ENCODE results near the gene CCDC171. TPM values are rescaled to one million over a fixed set of nuclear protein-coding genes. Genes with fewer than 3 reads are reported as not detected.

Gene CCDC171
- total RNA-seq, 1 experiment from 2014 or later: 1.6 TPM

GRCh38 chr9:15813076-15813475 lies 260.2 kb downstream of the CCDC171 start:
- no peak for TF ChIP-seq CTCF (IDR thresholded peaks at IDR 0.05; ENCODE audit: insufficient read depth in 1 of 2, low read depth in 1 of 2, low read length in 1 of 2, severe bottlenecking in 1 of 2, unreplicated experiment in 1 of 2)
- intact Hi-C loops (cut with micrococcal nuclease; ENCODE audit: unreplicated experiment): no loop called here
- H3K4me1 Mint-ChIP-seq (ENCODE audit: low read depth, unreplicated experiment): no peaks in the 10 kb centered on the region
- Histone ChIP-seq H3K4me1 (no peaks in the 10 kb centered on the region), H3K4me3 (ENCODE audit: low read depth, low read length) (no peak overlapping the region), H3K9me3 (no peaks in the 10 kb centered on the region), H3K27me3 (replicated peaks; ENCODE audit: control insufficient read depth, insufficient read depth, low read length) (no peaks in the 10 kb centered on the region), H3K36me3 (ENCODE audit: control insufficient read depth, insufficient read depth, low read length) (no peaks in the 10 kb centered on the region)
- no TSS peak for BruUV-seq (replicated peaks)
- H3K9me3 Mint-ChIP-seq (ENCODE audit: unreplicated experiment): peaks cover 8% of the 10 kb centered on the region
- POLR2A ChIA-PET: no interaction called here
- H3K27me3 Mint-ChIP-seq (ENCODE audit: insufficient read depth, unreplicated experiment): no peaks in the 10 kb centered on the region
- no peak overlapping the region for H3K27ac Mint-ChIP-seq (ENCODE audit: unreplicated experiment)
- CTCF ChIA-PET: interaction anchor here (0.6 kb wide), 1 partner anchor 177 kb away, joined by 4 read pairs; no protein-coding TSS in a partner anchor
- no peak overlapping the region for H3K4me3 Mint-ChIP-seq (ENCODE audit: unreplicated experiment)
- DNase-seq: no peak
- no peaks in the 10 kb centered on the region for H3K36me3 Mint-ChIP-seq (ENCODE audit: insufficient read depth, unreplicated experiment)

DNA sequence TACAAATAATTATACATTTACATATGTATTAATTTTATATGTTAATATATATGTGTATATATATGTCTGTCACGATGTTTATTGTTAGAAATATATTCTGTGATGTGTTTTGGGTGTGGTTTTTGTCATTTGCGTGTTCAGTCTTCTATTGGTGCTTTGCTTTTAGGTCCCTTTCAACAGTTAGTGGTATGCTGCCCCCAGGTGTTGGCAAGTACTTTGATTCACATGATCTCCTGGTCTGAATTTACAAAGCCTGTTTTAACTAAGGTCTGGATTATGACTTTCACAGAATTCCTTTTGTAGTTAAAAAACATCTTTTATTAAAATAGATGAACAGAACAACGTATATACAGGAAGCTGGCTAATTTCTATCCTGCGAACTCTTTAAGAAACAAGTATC lies 271.5 kb downstream of the CCDC171 start:
- Histone ChIP-seq H3K36me3 (ENCODE audit: control insufficient read depth, insufficient read depth, low read length) (no peaks in the 10 kb centered on the region), H3K27me3 (replicated peaks; ENCODE audit: control insufficient read depth, insufficient read depth, low read length) (no peaks in the 10 kb centered on the region), H3K4me1 (no peaks in the 10 kb centered on the region), H3K4me3 (ENCODE audit: low read depth, low read length) (no peak overlapping the region), H3K9me3 (no peaks in the 10 kb centered on the region)
- ChIA-PET POLR2A (no interaction called here), CTCF (no interaction called here)
- no peaks in the 10 kb centered on the region for H3K36me3 Mint-ChIP-seq (ENCODE audit: insufficient read depth, unreplicated experiment)
- H3K4me3 Mint-ChIP-seq (ENCODE audit: unreplicated experiment): no peak overlapping the region
- DNase-seq: no peak
- no peaks in the 10 kb centered on the region for H3K9me3 Mint-ChIP-seq (ENCODE audit: unreplicated experiment)
- H3K27ac Mint-ChIP-seq (ENCODE audit: unreplicated experiment): no peak overlapping the region
- TF ChIP-seq CTCF (IDR thresholded peaks at IDR 0.05; ENCODE audit: insufficient read depth in 1 of 2, low read depth in 1 of 2, low read length in 1 of 2, severe bottlenecking in 1 of 2, unreplicated experiment in 1 of 2): no peak
- H3K4me1 Mint-ChIP-seq (ENCODE audit: low read depth, unreplicated experiment): no peaks in the 10 kb centered on the region
- BruUV-seq (replicated peaks): no TSS peak
- H3K27me3 Mint-ChIP-seq (ENCODE audit: insufficient read depth, unreplicated experiment): no peaks in the 10 kb centered on the region
- intact Hi-C loops (cut with micrococcal nuclease; ENCODE audit: unreplicated experiment): no loop called here

DNA sequence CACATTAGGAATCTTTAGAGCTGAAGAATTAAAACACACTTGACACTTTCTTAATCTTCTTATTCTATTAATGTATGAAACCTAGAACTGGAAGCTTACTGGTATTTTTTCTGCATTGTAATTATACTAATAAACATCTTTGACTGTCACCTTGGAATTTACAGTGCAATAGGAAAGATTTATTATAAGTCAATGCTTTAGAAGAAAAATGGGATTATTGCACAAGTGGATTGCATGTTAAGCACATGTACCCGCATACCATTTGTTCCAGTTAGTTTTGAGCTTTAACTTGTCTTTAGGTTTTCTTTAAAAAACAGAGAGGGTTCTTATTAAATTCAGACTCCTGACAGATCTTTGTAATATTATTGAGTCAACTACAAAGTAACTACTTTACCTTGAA lies 278.5 kb downstream of the CCDC171 start:
- no peak overlapping the region for H3K4me3 Mint-ChIP-seq (ENCODE audit: unreplicated experiment)
- Histone ChIP-seq H3K4me3 (ENCODE audit: low read depth, low read length) (no peak overlapping the region), H3K9me3 (no peaks in the 10 kb centered on the region), H3K4me1 (no peaks in the 10 kb centered on the region), H3K36me3 (ENCODE audit: control insufficient read depth, insufficient read depth, low read length) (no peaks in the 10 kb centered on the region), H3K27me3 (replicated peaks; ENCODE audit: control insufficient read depth, insufficient read depth, low read length) (no peaks in the 10 kb centered on the region)
- POLR2A ChIA-PET: no interaction called here
- intact Hi-C loops (cut with micrococcal nuclease; ENCODE audit: unreplicated experiment): no loop called here
- no peaks in the 10 kb centered on the region for H3K36me3 Mint-ChIP-seq (ENCODE audit: insufficient read depth, unreplicated experiment)
- TF ChIP-seq CTCF (IDR thresholded peaks at IDR 0.05; ENCODE audit: insufficient read depth in 1 of 2, low read depth in 1 of 2, low read length in 1 of 2, severe bottlenecking in 1 of 2, unreplicated experiment in 1 of 2): no peak
- no peaks in the 10 kb centered on the region for H3K27me3 Mint-ChIP-seq (ENCODE audit: insufficient read depth, unreplicated experiment)
- H3K27ac Mint-ChIP-seq (ENCODE audit: unreplicated experiment): no peak overlapping the region
- no peaks in the 10 kb centered on the region for H3K9me3 Mint-ChIP-seq (ENCODE audit: unreplicated experiment)
- CTCF ChIA-PET: no interaction called here
- BruUV-seq (replicated peaks): no TSS peak
- DNase-seq: no peak
- H3K4me1 Mint-ChIP-seq (ENCODE audit: low read depth, unreplicated experiment): no peaks in the 10 kb centered on the region
